GM04503 (cell line): ENCODE measurements around the gene SBF2.
"Not testable (repeated sequence)": the region's sequence is repeated elsewhere in the genome, so short reads cannot be mapped to it uniquely, and the experiment has no call there.

Source experiments
- DNase-seq: peaks from one replicate; pipeline ENCODE4 v3.0.0-alpha.2; 2012; ENCODE audit warnings: low read depth

Gene SBF2

DNA sequence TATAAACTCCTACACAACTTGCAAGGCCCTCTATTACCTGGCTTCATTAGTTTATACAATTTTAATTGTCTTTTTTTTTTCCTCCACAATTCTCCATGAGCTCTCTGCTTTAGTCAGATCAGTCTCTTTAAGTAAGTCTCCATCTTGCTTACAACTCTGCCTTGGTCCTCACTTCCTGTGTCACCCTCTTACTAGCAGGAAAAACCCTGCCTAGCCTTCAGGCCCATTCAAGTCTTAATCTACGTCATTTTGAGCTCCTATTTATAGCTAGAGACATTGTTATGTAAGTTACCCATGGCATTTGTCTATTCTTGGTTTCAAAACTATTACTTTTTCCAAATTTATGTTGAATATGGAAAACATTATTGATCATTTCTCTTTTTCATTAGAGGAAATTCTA, 177.4 kb downstream of the SBF2 start:
- DNase-seq, result no peak

DNA sequence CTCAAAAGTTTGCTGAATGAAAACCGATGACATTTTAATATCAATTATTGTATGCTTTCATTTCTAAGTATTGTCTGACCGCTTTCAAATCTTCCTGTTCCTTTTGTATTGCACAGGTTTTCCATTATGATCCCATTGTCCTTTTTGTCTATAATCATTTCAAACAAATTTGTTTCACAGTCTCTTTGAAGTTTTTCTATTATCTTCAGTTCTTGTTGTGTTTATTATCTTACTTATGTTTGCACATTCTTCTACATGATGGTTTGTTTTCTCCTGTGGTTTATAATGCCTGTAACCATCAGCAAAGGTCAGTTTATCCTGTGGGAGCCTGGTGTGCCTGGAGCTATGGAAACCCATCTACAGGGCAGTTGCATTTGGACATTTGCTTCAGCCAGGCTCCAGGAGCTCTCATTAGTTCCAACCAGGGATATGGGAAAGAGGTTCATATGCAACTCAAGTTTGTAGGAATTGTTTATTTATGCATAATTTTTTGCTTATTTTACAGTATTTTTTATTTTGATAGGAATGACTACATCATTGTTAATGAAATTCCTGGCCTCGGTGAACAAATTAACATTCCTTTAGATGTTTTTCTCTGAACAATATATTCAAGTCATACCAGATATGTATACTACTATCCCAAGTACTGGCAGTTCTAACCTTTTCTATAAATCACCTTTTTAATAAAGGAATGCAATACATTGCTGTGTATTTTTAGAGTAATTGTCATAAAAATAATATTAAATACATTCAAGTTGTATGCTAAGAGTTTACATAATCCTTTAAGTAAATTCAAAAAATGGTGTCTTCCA, 179.2 kb downstream of the SBF2 start:
- DNase-seq, result no peak

DNA sequence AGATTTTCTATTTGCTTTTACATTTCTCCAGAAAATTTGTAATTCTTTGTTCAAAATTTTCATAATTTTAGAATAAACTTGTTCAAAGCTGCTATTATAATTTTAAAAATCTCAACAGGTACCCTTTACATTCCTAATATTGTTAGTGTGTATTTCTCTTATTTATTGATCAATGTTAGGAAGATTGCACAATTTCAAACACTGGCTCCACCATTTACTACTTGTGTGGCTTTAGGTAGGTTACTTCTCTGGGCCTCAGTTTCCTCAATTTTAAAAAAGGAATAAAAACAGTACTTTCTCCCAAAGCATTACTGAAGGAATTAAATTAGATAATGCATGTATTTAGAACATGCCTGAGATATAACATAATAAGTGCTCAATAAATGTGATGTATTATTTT, 180.2 kb downstream of the SBF2 start:
- no peak for DNase-seq

DNA sequence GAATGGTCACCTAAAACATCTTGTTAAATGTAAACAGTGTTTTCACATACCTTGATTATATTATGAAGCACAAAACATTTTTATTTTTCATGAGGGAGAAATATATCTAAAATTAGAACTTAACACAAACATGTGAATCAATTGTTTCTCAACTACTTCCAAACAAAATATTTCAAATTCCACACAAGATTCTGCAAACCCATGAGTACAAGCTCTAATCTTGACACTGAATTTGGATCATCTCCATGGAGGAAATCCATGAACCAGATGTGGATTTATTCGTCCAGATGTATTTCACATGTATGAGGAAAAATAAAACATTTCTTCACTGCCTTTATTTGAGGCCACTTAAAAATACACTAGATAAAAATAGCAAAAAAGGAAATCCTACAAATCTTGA, 184.2 kb downstream of the SBF2 start:
- peak; percentile 87 for DNase-seq

DNA sequence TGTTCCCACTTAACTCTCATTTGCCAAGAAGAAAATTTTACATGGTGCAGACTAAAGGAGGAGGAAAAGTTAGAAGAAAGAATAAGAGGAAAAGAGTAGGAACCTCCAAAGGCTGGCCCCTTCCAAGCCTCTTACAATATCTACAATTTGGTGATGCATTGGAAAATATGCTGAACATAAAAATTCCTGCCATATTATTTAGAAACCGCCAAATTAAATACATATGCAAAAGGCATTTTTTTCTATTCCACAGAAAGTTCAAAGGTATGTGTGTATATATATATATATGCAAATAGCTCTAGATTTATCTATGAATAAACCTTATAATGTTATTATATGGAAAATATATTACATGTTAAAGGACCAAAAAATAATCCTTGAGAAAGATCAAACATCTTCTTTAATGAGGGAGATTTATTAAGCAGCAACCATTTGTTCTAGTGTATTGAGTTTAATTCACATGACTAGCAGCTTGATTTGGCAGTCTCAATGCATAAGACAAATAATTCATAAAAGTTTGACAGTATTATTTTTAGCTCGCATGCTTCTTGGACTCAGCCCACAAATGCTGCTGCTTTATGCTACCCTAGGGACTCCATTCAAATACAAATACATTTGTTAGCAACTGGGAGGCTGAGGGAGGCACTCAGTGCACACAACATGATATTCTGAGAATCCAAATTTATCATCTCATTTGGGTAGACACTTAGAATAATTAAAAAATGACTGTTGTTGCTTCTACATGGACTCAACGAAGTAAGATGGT, 184.9 kb downstream of the SBF2 start:
- peak; percentile 75 for DNase-seq

DNA sequence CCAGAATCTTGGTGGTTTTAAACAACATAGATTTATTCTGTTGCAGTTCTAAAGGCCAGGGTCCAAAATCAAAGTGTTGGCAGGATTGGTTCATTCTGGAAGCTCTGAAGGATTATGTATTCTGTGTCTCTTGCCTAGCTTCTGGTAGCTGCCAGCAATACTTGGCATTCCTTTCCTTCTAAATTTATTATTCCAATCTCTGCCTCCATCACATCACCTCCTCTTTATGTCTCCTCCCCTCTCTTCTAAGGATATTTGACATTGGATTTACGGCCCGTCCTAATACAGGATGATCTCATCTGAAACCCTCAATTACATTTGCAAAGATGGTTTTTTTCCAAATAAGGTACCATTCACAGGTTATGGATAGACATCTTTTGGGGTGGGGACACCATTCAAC, 186.5 kb downstream of the SBF2 start:
- DNase-seq, result no peak

DNA sequence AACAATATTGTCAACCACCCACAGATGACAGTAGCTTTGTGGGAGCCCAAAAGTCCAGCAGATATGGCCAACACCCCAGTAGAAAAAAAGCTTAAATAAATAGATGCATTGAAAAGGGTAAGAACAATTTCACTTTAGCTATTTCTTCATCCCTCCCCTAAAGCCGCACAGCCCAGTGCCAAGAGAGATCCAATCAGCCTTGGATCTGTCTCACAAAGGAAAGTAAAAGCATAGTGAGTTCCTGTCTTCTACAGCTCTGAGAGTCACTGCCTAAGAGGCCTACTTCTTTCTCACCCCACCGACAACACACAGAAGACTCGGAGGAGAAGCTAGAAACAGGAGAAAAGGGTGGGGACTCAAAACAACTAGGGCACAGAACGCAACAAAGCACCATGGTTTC, 196.4 kb downstream of the SBF2 start:
- no peak for DNase-seq

DNA sequence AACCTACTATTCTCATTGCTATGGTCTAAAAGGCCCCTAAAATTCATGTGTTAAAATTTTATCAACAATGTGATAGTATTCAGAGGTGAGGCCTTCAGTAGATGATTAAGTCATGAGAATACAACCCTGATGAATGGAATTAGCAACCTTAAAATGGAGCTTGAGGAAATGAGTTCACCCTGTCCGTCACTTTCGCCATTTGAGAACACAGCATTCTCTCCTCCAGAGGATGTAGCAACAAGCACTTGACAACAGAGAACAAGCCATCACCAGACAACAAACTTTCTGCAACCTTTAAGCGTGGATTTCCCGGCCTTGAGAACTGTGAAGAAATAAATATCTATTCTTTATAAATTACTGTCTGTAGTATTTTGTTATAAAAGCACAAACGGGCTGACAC, 197.0 kb downstream of the SBF2 start:
- no peak for DNase-seq

DNA sequence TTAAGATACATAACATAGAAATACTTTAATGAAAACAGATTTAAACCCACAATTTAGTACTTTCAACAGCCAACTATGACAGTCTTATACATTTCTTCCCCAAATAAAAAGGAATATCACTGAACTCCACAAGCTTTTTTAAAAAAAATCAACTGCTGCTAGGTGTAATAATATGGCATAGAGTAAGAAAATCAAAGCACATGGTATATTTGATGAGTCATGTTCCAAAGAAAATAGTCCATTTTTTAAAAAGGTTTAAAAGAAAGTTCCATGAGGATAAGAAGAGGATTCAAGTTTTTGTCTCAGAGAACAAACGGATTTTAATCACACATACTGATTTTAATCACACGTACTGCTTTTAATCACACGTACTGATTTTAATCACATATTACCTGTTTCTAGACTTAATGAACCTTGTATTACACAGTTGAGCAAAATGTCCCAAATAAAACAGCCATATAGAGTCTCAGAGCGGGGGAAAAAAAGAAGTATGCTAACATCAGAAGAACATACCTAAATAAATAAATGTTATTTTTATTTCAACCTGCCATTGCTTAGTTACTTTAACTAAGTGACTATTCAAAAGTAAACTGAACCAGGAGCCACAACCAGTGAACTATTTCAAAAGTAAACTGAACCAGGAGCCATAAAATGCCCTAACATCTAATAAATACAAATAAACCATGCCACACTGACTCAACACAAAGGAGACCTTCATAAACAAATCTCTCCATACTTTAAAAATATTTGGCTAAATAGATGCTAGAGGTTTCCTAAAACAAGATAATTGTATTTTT, 198.4 kb downstream of the SBF2 start:
- DNase-seq, result no peak

DNA sequence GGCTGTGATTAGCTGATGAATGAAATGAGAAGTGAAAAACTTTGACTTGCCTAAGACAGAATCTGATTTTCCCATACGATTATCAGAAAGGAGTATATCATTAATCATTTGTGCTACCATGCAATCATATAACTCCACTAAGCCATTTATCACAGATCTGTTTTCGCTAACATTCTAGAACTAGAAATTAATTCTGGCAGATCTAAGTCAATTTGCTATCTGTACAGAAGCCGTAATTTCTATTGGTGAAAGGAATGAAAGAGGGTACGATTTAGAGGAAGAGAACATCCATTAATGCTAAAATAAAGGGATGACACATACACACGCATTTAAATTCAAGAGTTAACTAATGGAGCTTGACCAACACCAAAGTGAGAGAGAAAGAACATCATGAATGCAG, 201.6 kb downstream of the SBF2 start:
- no peak for DNase-seq

DNA sequence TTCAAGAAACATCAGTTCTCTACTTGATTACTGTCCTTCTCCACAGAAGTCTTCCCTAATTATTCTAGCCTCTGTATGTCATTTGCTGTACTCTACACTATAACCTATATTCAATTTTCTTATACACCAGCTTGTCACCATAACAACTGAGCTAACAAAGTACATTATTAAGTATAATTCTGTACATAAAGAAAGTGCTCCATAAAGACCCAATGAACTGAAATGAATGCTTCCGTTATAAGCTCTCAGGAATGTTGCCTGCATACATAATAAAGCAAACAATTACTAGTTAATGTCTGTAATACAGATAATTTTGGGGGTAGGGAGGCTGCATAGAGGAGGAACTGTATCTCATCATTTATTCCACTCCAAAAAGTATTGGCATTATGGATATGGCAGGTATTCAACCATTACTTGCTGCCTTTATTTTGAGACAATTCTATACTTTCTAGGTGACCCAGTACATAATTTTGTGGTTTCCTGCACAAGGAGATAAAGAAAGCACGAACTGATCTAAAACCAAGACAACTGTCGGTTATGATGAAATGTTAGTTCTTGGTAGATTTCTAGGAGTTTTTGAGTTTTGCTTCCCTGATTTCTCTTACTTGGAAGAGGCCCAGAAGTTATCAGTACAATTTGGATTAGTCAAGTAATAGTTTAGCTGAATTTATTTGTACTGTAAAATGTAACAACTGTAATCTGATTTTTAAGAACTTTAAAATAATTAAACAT, 202.5 kb downstream of the SBF2 start:
- DNase-seq, result no peak

DNA sequence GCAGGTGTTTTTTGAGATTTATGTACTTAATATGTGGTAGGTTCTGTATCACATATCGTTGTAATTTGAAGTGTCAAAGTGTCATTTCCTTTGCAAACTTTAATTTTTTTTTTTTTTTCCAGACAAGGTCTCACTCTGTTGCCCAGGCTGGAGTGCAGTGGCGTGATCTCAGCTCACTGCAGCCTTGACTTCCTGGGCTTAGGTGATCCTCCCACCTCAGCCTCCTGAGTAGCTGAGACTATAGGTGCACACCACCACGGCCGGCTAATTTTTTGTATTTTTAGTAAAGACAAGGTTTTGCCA, 206.1 kb downstream of the SBF2 start:
- DNase-seq, result not testable (repeated sequence)

DNA sequence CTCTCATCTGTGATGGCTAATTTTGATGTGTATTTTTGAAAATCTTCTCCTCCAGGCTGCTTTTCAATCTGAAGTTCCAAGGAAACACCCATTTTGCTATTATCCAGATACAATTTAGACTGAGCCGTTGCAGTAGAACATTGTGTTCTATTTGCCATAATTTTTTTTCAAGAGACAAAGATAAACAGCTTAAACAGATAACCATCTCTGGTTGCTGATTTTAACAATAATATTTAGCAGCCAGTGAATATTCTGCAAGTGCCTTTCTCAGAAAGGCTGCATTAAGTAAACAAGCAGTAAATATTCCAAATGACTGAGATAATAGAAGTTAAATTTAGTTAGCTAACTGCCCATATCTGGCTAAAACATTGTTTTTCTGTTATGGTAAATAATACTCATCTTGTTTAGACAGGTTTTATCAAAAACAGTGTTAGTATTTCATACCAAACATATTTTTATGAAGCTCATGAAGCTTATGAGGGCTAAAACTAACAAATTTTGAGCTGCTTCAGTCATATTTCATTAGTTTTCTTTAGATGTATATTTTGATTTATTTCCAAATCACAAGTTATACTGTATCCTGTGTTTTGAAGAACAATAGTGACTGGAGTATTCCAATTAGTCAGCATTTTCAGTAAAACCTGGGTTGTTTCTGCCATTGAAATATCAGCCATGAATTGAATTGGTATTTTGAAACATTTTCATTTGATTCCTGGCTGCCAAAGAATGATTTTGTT, 206.7 kb downstream of the SBF2 start:
- no peak for DNase-seq

DNA sequence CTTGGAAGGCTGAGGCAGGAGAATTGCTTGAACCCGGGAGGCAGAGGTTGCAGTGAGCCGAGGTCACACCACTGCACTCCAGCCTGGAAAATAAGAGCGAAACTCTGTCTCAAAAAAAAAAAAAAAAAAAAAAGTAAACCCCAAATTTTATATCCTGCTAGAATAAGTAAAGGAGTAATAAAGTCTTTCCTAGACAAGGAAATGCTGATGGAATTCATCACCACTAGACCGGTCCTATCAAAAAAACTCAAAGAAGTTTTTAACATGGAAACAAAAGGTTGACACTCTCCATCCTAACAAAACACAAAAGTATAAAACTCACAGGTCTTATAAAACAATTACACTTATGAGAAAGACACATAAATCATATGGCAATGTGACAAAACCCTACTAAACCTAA, 213.9 kb downstream of the SBF2 start:
- DNase-seq, result no peak

DNA sequence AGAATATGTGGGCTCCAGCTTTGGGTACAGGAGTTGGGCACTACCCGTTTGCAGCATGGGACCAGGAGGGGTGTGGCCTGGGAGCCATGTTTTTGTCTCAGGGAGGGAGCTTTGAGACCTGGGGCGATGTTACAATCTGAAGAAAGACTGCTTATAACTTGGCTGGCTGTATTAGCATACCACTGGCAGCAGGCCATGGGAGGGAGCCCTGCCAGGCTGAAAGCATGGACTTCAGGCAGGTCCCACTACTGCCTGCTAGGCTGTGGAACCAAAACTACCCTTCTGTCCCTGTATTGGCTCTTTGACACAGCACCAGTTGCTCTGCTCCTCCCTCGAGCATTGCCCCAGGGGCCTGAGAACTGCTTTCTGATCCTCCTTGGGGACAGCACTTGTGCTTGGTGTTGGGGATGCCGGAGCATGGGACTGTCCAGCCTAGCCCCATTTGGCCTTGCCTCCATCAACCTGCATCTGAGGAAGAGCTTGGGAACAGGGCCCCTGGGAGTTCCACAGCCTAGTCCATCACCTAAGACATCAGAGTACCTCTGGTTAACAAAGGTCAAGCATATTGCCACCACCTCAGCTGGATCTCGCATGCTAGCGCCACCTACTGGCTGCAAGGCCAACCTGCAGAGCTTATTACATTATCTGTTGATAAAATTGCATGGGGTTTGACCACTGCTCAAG, 217.4 kb downstream of the SBF2 start:
- peak; percentile 15 for DNase-seq

DNA sequence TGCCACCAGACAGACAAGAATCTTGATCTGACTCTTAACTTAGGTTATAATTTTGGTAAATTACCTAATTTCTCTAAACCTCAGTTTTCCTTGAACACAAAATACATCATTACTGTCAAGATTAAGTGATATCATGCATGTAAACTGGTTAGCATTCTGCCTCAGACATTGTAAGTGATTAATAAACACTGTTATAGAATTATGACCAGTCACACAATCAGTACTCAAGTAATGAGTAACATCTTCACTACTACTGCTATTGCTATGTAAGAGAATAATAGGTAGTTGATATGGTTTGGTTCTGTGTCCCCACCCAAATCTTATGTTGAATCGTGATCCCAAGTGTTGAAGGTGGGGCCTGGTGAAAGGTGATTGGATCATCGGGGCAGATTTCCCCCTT, 218.9 kb downstream of the SBF2 start:
- DNase-seq, result no peak

DNA sequence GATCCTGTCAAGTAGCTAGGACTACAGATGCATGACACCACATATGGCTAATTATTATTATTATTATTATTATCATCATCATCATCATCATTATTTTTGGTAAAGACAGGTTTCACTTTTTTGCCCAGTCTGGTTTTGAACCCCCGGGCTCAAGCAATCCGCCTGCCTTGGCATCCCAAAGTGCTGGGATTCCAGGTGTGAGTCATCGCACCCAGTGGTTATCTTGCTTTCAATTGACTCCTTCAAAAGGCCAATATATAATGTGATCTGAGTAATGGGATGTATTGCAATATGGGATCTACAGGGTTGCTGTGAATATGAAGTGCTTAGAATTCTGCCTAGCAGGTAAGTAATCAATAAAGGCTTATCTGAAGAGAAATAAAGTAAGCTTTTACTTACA, 221.2 kb downstream of the SBF2 start:
- DNase-seq, result no peak

DNA sequence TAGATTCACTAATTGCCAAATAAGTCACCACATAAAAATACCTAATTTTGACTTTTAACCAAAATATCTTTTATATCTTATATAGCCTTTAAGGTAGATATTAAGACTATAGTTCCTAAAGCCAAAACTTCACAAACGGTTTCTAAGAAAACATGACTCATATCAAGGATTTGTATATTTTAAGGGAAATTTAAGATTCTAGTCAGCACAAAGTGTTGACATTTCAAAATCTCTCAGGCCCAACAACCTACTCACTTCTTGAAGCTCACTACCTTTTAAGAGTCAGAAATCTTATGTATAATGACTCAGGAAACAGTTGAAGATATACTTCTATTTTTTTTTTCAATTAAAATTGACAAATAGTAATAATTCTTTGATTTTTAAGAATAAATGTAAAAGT, 221.9 kb downstream of the SBF2 start:
- no peak for DNase-seq

DNA sequence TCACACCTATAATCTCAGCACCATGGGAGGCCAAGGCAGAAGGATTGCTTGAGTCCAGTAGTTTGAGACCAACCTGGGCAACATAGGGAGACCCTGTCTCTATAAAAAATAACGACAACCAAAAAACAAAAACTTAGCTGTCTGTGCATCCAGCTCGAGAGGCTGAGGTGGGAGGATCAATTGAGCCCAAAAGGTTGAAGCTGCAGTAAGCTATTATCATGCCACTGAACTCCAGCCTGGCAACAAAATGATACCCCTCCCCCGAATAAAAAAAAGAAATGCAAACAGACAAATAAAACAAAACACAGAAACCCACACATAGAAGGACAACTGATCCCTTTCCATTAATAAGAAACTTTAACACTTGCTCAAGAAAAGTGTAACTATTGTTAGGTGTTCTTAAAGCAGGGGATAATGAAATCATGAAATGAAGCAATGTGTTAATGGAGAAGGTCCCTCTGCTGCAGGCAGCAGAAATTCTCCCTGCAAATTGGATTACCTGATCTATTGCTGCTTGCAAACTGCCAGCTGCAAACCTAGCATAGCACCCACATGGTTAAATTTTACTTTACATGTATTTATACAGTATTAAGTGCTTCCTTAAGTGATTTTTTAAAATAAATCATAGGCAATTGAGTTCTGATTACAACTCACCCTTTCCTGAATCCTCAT, 226.3 kb downstream of the SBF2 start:
- DNase-seq, result no peak

DNA sequence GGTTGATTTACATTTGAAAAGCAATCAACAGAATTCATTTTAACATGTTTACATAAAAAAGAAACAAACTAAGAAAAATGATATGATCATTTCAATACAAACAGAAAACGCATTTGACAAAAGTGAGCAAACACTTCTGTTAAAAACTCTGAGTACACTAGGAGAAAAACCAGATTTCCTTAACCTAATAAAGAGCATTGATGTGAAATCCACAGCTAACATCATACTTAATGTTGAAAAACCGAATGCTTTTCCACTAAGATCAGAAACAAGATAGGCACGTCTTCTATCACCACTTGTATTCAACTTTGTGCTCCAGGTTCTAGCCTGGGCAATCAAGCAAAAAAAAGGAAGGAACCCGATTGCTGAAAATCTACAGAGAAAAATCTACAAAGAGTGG, 227.6 kb downstream of the SBF2 start:
- no peak for DNase-seq
